Endothelial cell of umbilical vein (primary cell): ENCODE results near the gene POU2AF1. TPM values are rescaled to one million over a fixed set of nuclear protein-coding genes. Genes with fewer than 3 reads are reported as not detected.

Experiments
- BruUV-seq: library from RNA; stranded (reverse); fragments of 400-500 nt; replicated peaks from 2 replicates; lab custom pipeline; 2021; lab: Mats Ljungman, UMichigan
- CTCF ChIA-PET: fragments of 300-600, 350-600 bp; sonication (Branson Sonifier 250); formaldehyde crosslinking; loops from one replicate; lab custom pipeline; 2021; ENCODE audit warnings: antibody characterized with exemption, inconsistent platforms; lab: Charles Lee
- POLR2A ChIA-PET: fragments of 300-600, 350-600 bp; sonication (Branson Sonifier 250); formaldehyde crosslinking; loops from one replicate; lab custom pipeline; 2021; ENCODE audit warnings: antibody characterized with exemption, inconsistent platforms; lab: Charles Lee
- DNase-seq: peaks from one replicate; pipeline ENCODE4 v3.0.0-alpha.2; 2011; ENCODE audit warnings: low read depth, low spot score
- FAIRE-seq: peaks from 2 replicates; lab custom pipeline; 2011; peaks lifted over from hg19 to GRCh38; lab: Jason Lieb, UNC
- H2AFZ ChIP-seq: 2 replicates; pipeline ENCODE4 v1.6.0; 2012; ENCODE audit warnings: low read depth, low read length, control low read depth, inconsistent platforms
- H3K27ac ChIP-seq: 2 replicates; pipeline ENCODE4 v1.5.1; 2011; ENCODE audit warnings: low read depth, mild to moderate bottlenecking, control low read depth, low read length, moderate library complexity; ENCODE audit not compliant: insufficient read depth
- H3K27me3 ChIP-seq, 2 experiments: 2 replicates each; pipeline versions ENCODE4 v1.6.0 to v1.6.1; 2011; ENCODE audit warnings: low read length in 2 of 2, mixed read lengths in 1 of 2; ENCODE audit not compliant: control insufficient read depth in 2 of 2, insufficient read depth in 2 of 2
- H3K36me3 ChIP-seq, 2 experiments: 2 replicates in 1 of 2; 3 replicates in 1 of 2; pipeline ENCODE4 v1.5.1; 2011; ENCODE audit warnings: low read length in 2 of 2, mild to moderate bottlenecking in 1 of 2, moderate library complexity in 1 of 2; ENCODE audit not compliant: control insufficient read depth in 2 of 2, insufficient read depth in 2 of 2; ENCODE audit errors: extremely low read depth in 1 of 2
- H3K4me1 ChIP-seq: 3 replicates; pipeline ENCODE4 v1.5.1; 2011; ENCODE audit warnings: mild to moderate bottlenecking, low read length; ENCODE audit not compliant: control insufficient read depth, insufficient read depth; ENCODE audit errors: extremely low read depth
- H3K4me2 ChIP-seq: 2 replicates; pipeline ENCODE4 v1.6.1; 2011; ENCODE audit warnings: low read length, control low read depth, mixed read lengths; ENCODE audit not compliant: insufficient read depth
- H3K4me3 ChIP-seq, 3 experiments: fragments of 200-600 bp in 1 of 3; sonication (generic), shearing (Covaris generic) in 1 of 3; replicated peaks in 1 of 3; 2 replicates each; pipeline ENCODE4 v1.5.1; 2011 to 2016; ENCODE audit warnings: control low read depth in 3 of 3, low read length in 3 of 3, mild to moderate bottlenecking in 2 of 3, inconsistent platforms in 1 of 3, low read depth in 1 of 3, moderate library complexity in 1 of 3; ENCODE audit not compliant: insufficient read depth in 1 of 3
- H3K79me2 ChIP-seq: 2 replicates; pipeline ENCODE4 v1.6.0; 2012; ENCODE audit warnings: low read length, inconsistent platforms; ENCODE audit not compliant: control insufficient read depth, insufficient read depth
- H3K9ac ChIP-seq: replicated peaks from 2 replicates; pipeline ENCODE3; 2011; ENCODE audit warnings: low read length, control low read depth; ENCODE audit not compliant: insufficient read depth; ENCODE audit errors: extremely low read depth
- H3K9me1 ChIP-seq: replicated peaks from 3 replicates; pipeline ENCODE4 v1.6.0; 2011; ENCODE audit warnings: mild to moderate bottlenecking, low read length; ENCODE audit not compliant: control insufficient read depth, insufficient read depth; ENCODE audit errors: extremely low read depth
- H3K9me3 ChIP-seq: replicated peaks from 2 replicates; pipeline ENCODE4 v1.5.1; 2012; ENCODE audit warnings: low read length, inconsistent platforms; ENCODE audit not compliant: control insufficient read depth, insufficient read depth
- H4K20me1 ChIP-seq: replicated peaks from 2 replicates; pipeline ENCODE3; 2011; ENCODE audit warnings: mild to moderate bottlenecking, low read length; ENCODE audit not compliant: control insufficient read depth, insufficient read depth; ENCODE audit errors: extremely low read depth
- EZH2 ChIP-seq: IDR thresholded peaks from 2 replicates; pipeline ENCODE4 v1.6.1; 2012; ENCODE audit warnings: borderline replicate concordance, low read depth, mild to moderate bottlenecking, moderate library complexity, low read length, inconsistent platforms; ENCODE audit not compliant: severe bottlenecking
- FOS ChIP-seq: IDR thresholded peaks from 2 replicates; pipeline ENCODE4 v1.6.1; 2011; ENCODE audit warnings: mild to moderate bottlenecking, low read length, moderate library complexity, borderline replicate concordance; ENCODE audit not compliant: insufficient read depth
- GATA2 ChIP-seq: IDR thresholded peaks from 2 replicates; pipeline ENCODE4 v1.7.0; 2011; ENCODE audit warnings: low read depth, mild to moderate bottlenecking, moderate library complexity, mixed read lengths, low read length; ENCODE audit not compliant: insufficient read length, insufficient read depth
- JUN ChIP-seq: IDR thresholded peaks from 2 replicates; pipeline ENCODE4 v1.6.1; 2011; ENCODE audit warnings: borderline replicate concordance, low read depth; ENCODE audit not compliant: insufficient read length, insufficient read depth
- MYC ChIP-seq: IDR thresholded peaks from one replicate; pipeline ENCODE4 v1.6.1; 2011; ENCODE audit warnings: mild to moderate bottlenecking, low read depth, low read length
- POLR2A ChIP-seq: IDR thresholded peaks from 2 replicates; pipeline ENCODE4 v1.6.1; 2012; ENCODE audit warnings: low read depth, mild to moderate bottlenecking, control low read depth, low read length
- POLR2AphosphoS5 ChIP-seq: IDR thresholded peaks from 2 replicates; pipeline ENCODE4 v1.6.1; 2012; ENCODE audit warnings: low read depth, mild to moderate bottlenecking, control low read depth, low read length, moderate library complexity; ENCODE audit not compliant: insufficient read depth
- dilution Hi-C: fragments of 300-500 bp; cut with MboI; formaldehyde crosslinking; loops from one replicate; pipeline ENCODE4 v1.15.0; 2019; ENCODE audit warnings: low sequenced_read_pairs; ENCODE audit not compliant: extremely low pct_ligation_motif_present
- intact Hi-C: fragments of 100-400 bp; cut with micrococcal nuclease; formaldehyde crosslinking; loops from one replicate; pipeline ENCODE4 v1.10.0; 2022
- polyA plus RNA-seq, 4 experiments: library from polyadenylated mRNA; depleted of rRNA in 3 of 4; stranded (reverse) in 3 of 4; unstranded in 1 of 4; fragments of >200 nt; gene quantifications; 2 replicates each; pipeline versions ENCODE4 v1.2.1 to v1.2.3, GENCODE V29; 2011 to 2012; ENCODE audit warnings: missing spikeins in 1 of 4
- total RNA-seq: library from RNA; stranded (reverse); gene quantifications from 2 replicates; pipeline ENCODE4 v1.2.3, GENCODE V29; 2021
- TF ChIP-seq, protein P1 (sequence below): IDR thresholded peaks from 2 replicates; pipeline ENCODE4 v1.6.1; 2011; ENCODE audit not compliant: insufficient read depth, insufficient read length
- TF ChIP-seq, protein P2 (sequence below), 2 donors: IDR thresholded peaks; 1 replicate in 1 of 2; 2 replicates in 1 of 2; pipeline ENCODE4 v1.5.1; 2011; ENCODE audit warnings: low read length in 2 of 2, mild to moderate bottlenecking in 2 of 2, moderate library complexity in 2 of 2, control low read depth in 1 of 2, inconsistent platforms in 1 of 2, low read depth in 1 of 2; ENCODE audit not compliant: insufficient read depth in 1 of 2; ENCODE audit errors: extremely low read depth in 1 of 2

POU2AF1 gene
- total and polyA plus RNA-seq, 2 donors (not counting 3 experiments of a cell fraction or from before 2014, with no cell fraction given): not detected

- Histone ChIP-seq H3K4me3 (no peak overlapping the region), H3K27ac (no peak overlapping the region), H2AFZ (no peak overlapping the region), H3K9me3 (no peaks in the 10 kb centered on the region), H4K20me1 (no peaks in the 10 kb centered on the region), H3K36me3 (no peaks in the 10 kb centered on the region), H3K9me1 (no peaks in the 10 kb centered on the region), H3K4me2 (no peak overlapping the region), H3K9ac (no peak overlapping the region), H3K27me3 (no peaks in the 10 kb centered on the region), H3K79me2 (no peaks in the 10 kb centered on the region), H3K4me1 (no peaks in the 10 kb centered on the region)
- CTCF ChIA-PET: no interaction called here
- TF ChIP-seq GATA2 (no peak), FOS (no peak), JUN (no peak), POLR2AphosphoS5 (no peak), MYC (no peak), EZH2 (no peak), POLR2A (no peak)
- TF ChIP-seq, protein P1, sequence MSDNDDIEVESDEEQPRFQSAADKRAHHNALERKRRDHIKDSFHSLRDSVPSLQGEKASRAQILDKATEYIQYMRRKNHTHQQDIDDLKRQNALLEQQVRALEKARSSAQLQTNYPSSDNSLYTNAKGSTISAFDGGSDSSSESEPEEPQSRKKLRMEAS: no peak
- TF ChIP-seq, protein P2, sequence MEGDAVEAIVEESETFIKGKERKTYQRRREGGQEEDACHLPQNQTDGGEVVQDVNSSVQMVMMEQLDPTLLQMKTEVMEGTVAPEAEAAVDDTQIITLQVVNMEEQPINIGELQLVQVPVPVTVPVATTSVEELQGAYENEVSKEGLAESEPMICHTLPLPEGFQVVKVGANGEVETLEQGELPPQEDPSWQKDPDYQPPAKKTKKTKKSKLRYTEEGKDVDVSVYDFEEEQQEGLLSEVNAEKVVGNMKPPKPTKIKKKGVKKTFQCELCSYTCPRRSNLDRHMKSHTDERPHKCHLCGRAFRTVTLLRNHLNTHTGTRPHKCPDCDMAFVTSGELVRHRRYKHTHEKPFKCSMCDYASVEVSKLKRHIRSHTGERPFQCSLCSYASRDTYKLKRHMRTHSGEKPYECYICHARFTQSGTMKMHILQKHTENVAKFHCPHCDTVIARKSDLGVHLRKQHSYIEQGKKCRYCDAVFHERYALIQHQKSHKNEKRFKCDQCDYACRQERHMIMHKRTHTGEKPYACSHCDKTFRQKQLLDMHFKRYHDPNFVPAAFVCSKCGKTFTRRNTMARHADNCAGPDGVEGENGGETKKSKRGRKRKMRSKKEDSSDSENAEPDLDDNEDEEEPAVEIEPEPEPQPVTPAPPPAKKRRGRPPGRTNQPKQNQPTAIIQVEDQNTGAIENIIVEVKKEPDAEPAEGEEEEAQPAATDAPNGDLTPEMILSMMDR (IDR thresholded peaks at IDR 0.05; ENCODE audit: extremely low read depth in 1 of 2, insufficient read depth in 1 of 2, low read depth in 1 of 2, low read length in 2 of 2): no peak
- no peak for FAIRE-seq
- intact Hi-C loops (no loop called here), dilution Hi-C loops (no loop called here)
- POLR2A ChIA-PET: no interaction called here
- no peak for DNase-seq
- no TSS peak for BruUV-seq
Measured at GRCh38 chr11:111334532-111335502, 44.3 kb downstream of the POU2AF1 start.
